HepG2 (cell line): ENCODE data around the gene PPP2R2C. TPM values are rescaled to one million over a fixed set of nuclear protein-coding genes. Genes with fewer than 3 reads are reported as not detected.

Source experiments
- AGO2 ChIP-seq: fragments of 200-400 bp; formaldehyde crosslinking; optimal IDR thresholded peaks from 2 replicates; pipeline ENCODE3; 2017; ENCODE audit warnings: mild to moderate bottlenecking, low read depth, low read length, moderate library complexity
- BRF2 ChIP-seq: sonication (generic); formaldehyde crosslinking; IDR thresholded peaks from 2 replicates; pipeline ENCODE4 v1.8.1; 2022; ENCODE audit warnings: mild to moderate bottlenecking, missing genetic modification reagents
- JUND ChIP-seq: sonication (generic); formaldehyde crosslinking; IDR thresholded peaks from 2 replicates; pipeline ENCODE4 v1.8.0; 2022; ENCODE audit warnings: mild to moderate bottlenecking, missing genetic modification reagents
- MXD3 ChIP-seq: IDR thresholded peaks from 2 replicates; pipeline ENCODE4 v1.6.1; 2016; ENCODE audit warnings: mild to moderate bottlenecking, missing biosample characterization, missing genetic modification reagents
- MXD4 ChIP-seq: IDR thresholded peaks from 2 replicates; pipeline ENCODE4 v1.6.1; 2016; ENCODE audit warnings: mild to moderate bottlenecking, missing biosample characterization, missing genetic modification reagents
- SCMH1 ChIP-seq: sonication (generic); formaldehyde crosslinking; IDR thresholded peaks from 2 replicates; pipeline ENCODE4 v1.9.0; 2021; ENCODE audit warnings: missing genetic modification reagents, mild to moderate bottlenecking, borderline replicate concordance
- THYN1 ChIP-seq: sonication (generic); formaldehyde crosslinking; IDR thresholded peaks from 2 replicates; pipeline ENCODE4 v1.8.1; 2023; ENCODE audit warnings: low read depth, mild to moderate bottlenecking, moderate library complexity, missing genetic modification reagents, borderline replicate concordance
- TRIM22 ChIP-seq: fragments of 450-650 bp; IDR thresholded peaks from 2 replicates; pipeline ENCODE4 v1.6.1; 2017
- XRCC5 ChIP-seq: fragments of 200-400 bp; formaldehyde crosslinking; optimal IDR thresholded peaks from 2 replicates; pipeline ENCODE3; 2017; ENCODE audit warnings: mild to moderate bottlenecking, low read length
- ZBTB33 ChIP-seq: sonication (generic); formaldehyde crosslinking; IDR thresholded peaks from 2 replicates; pipeline ENCODE4 v1.4.0; 2020; ENCODE audit warnings: missing genetic modification reagents
- ZNF687 ChIP-seq: sonication (generic); formaldehyde crosslinking; IDR thresholded peaks from 2 replicates; pipeline ENCODE4 v1.5.1; 2020; ENCODE audit warnings: mild to moderate bottlenecking, missing genetic modification reagents, moderate library complexity
- polyA plus RNA-seq, 8 experiments: library from polyadenylated mRNA; depleted of rRNA in 3 of 8; stranded (reverse) in 7 of 8; unstranded in 1 of 8; fragments of >200 nt; fragmentation: Illumina TruSeq in 4 of 8; extraction: Trizol in 4 of 8; gene quantifications; 2 replicates each; pipeline versions ENCODE4 v1.2.1 to v1.2.3, GENCODE V29; 2011 to 2016; ENCODE audit warnings: low read depth in 4 of 8, missing spikeins in 1 of 8, mixed read lengths in 1 of 8; ENCODE audit not compliant: insufficient read depth in 1 of 8
- total RNA-seq, 5 experiments: library from RNA; depleted of rRNA; stranded (reverse); fragments of >200 nt; fragmentation: Illumina TruSeq; extraction: Trizol; gene quantifications; 2 replicates each; pipeline ENCODE4 v1.2.3, GENCODE V29; 2016; ENCODE audit warnings: low read depth in 1 of 5

The PPP2R2C gene
- total and polyA plus RNA-seq, 2 of the 13 experiments (the other 11 are each of a cell fraction or from before 2014, with no cell fraction given): 0.60 to 8.6 TPM

- peak; percentile 31; the same call in 1 of the 2 replicates for TF ChIP-seq ZNF687 (CRISPR knock-in tag)
- TF ChIP-seq JUND: no peak
- TF ChIP-seq XRCC5: no peak
- TF ChIP-seq AGO2: peak; percentile 69
- no peak for TF ChIP-seq SCMH1 (CRISPR knock-in tag)
- no peak for TF ChIP-seq MXD4 (CRISPR knock-in tag)
- no peak for TF ChIP-seq ZBTB33 (CRISPR knock-in tag)
- TF ChIP-seq TRIM22: no peak
- no peak for TF ChIP-seq MXD3 (CRISPR knock-in tag)
- no peak for TF ChIP-seq THYN1 (CRISPR knock-in tag)
- TF ChIP-seq BRF2 (CRISPR knock-in tag): no peak
- TF ChIP-seq, all 625 proteins: peak for 2
Measured at GRCh38 chr4:6303943-6304342, 168.5 kb downstream of the PPP2R2C start (continued).
